GM18868 (cell line): ENCODE measurements around the gene DNAJB4.
A peak's percentile ranks its signal among the peaks of the same experiment; 100 is the strongest.
"Not testable (repeated sequence)": the region's sequence is repeated elsewhere in the genome, so short reads cannot be mapped to it uniquely, and the experiment has no call there.

ENCODE experiments used
- ATAC-seq: cut with Tn5 transposase; IDR thresholded peaks from one replicate; pipeline ENCODE4 v1.9.1; 2021; ENCODE audit warnings: mild to moderate bottlenecking, moderate library complexity; ENCODE audit not compliant: unreplicated experiment

The DNAJB4 gene

DNA sequence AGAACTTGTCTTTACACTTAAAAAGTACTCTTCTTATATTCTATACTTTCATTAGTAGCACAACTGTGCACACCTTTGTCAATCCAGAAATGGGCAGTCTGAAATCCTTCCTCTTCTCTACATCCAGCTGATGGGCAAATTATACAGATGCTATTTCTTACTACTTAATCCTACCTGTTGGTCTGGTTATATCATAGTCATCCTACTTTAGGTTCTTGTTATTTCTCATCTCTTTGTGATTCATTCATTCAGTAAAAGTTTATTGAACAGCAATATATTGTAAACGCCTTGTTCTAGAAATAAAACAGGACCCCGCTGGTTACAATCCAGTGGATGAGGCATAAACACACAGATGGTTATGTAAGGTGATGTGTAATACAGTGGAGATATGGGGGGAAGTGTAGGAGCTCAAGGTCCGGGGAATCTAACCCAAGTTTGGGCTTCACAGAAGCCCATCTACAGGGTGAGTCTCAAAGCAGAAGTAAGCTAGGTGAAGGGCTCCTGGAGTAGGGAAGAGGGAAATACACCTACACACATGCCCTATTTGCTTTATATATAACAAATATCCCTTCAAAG lies 14.0 kb upstream of the DNAJB4 start:
- ATAC-seq = no peak

GRCh38 chr1:77991638-77992037 lies 13.1 kb upstream of the DNAJB4 start:
- no peak for ATAC-seq

DNA sequence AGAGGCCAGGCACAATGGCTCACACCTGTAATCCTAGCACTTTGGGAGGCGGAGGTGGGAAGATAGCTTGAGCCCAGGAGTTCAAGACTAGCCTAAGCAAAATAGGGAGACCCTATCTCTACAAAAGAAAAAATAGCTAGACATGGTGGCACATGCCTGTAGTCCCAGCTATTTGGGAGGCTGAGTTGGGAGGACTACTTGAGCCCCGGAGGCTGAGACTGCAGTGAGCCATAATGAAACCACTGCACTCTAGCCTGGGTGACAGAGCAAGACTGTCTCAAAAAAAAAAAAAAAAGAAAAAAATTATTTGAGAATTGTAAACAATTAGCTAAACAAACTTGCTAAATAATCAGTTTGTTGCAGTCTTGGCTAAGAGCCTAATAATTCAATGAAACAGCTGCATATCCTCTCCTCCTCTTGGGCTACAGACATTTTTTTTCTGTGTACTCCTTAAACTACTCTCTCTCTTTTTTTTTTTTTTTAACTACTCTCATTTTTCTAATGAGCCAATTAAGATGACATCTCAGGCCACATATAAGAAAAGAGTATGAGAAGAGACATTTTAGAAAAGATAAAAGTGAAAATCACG lies 10.5 kb upstream of the DNAJB4 start:
- ATAC-seq = no peak

DNA sequence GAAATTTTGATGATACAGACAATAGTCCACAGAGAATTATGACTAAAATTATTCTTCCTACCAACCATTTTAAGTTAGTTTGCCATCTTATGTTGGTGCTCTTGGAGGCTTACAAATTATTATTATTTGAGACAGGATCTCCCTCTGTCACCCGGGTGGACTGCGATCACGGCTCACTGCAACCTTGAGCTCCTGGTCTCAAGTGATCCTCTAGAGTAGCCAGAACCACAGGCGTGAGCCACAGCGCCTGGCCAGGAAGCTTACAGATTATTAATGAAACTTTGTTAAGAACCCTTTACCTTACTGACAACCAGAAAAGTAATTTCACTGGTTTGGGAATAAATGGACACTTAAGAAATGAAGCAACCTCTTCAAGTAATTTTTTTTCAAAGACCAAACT lies 8.0 kb upstream of the DNAJB4 start:
- no peak for ATAC-seq

GRCh38 chr1:78000536-78000935 lies 4.2 kb upstream of the DNAJB4 start:
- not testable (repeated sequence) for ATAC-seq

DNA sequence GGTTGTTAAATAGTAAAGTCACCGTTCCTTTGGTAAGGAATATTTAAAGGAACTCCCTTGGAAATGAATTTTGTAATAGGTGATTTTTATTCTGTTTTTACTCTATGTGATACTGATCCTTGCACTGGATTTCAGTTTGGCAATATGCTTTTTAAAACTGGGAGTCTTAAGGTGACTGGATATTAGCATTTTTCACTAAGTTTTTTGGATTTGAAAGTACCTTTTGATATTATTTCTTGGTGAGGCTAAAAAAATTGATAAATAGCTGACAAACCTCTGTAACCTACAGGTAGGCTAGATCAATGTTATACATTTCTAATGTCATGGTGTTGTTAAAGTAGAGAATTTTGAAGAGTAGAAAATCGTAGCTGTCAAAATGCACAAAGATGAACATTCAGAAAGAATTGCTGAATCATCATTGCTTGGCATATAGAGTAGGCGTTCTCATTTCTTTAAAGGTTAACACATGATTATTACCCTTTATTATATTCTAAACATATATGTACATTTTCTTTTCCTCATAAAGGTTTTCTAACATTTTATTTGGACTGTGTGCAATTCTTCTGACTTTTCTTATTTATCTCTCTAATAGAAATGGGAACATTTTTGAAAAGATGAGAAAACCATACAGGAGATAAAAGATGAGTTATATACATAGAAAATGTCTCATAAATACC lies 1.5 kb upstream of the DNAJB4 start:
- no peak for ATAC-seq

DNA sequence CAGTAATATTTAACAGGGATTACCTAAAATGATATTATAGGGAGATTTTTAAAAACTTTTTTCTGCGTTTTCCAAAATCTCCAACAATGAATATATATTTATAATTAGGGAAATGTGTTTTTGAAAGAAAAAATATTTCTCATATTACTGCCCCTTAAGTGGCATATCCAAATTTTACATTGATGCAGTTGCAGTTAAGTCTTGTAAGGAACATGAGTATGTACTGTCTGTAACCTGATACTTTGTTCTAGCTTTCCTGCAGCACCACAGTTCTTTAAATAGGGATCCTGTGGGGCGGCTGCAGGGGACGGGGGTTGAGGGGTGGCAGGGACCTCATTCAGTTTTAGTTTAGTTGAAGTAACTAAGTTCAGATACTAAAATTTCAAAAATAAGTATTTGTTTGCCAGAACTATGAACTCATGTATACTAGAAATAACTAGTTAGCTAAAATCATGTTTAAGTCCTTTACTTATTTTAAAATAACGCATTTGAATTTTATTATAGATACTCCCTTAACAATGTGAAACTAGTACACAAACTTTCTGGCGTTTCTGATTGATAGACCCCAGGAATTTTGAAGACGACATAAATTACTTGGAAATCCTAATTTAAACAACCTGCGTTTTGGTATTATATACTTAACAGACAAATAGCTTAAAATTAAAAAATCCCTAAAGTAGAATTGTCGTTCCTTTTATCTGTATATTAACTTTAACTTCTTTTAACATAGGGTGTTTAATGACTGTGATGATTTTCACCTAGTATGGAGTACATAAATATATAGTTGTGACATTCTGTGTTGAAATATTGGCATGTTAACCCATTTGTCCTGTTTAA lies 639 bp upstream of the DNAJB4 start:
- ATAC-seq = peak; percentile 47

DNA sequence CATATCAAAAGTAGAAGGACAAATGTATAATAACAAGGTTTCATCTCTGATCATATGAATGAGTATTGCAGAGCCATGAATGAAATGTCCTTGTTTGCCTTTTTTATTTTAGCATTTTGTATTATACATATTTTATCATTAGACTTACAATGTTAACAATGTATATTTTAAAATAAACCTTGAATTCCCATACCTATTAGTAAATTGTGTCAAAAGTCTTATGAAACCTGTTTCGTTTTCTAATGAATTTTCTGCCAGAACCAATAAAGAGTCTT lies 646 bp downstream of the DNAJB4 start:
- no peak for ATAC-seq

GRCh38 chr1:78005755-78006154 lies 1.0 kb downstream of the DNAJB4 start:
- no peak for ATAC-seq

DNA sequence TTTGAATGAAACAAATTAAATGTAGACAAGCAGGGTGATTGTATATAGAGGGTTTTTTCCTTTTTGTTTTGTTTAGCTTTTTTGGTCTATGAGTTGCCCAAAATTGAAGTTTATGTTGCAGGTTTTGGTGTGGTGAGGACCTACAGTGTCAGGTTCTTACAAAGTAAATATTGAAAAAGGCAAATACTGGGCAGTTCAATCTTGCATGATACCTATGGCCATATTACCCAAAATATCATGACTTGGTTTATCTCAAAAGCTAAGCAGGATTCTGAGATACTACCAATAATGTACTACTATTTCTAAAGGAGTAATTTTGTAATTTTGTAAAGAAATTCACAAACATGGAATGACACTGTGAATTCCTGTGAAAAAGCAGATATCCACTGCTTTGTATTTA lies 1.8 kb downstream of the DNAJB4 start:
- no peak for ATAC-seq

DNA sequence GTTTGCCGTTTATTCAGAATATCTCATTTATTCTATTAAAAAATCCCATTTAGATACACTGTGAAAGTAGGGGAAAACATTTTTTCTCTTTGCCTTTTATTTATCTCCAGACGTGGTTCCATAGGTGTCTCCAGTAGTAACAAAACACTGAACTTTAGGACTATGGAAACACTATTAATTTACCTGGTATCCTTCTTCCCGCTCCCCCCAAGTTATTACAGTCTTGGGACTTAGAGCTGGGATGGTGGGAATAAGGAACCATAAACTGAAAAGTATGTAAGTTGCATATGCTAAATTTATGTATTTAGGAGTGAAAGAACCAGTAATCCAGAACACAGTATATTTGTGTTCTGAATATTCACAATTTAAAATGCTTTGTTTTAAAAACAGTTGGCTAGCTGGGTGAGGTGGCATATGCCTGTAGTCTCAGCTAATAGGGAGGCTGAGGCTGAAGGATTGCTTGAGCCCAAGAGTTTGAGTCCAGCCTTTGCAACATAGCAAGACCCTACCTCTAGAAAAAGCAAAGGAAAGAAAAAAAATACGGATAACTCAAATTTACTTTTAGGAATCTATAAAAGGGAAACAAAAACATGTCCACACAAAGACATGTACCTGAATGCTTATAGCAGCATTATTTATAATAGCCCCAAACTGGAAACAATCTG lies 3.1 kb downstream of the DNAJB4 start:
- no peak for ATAC-seq

DNA sequence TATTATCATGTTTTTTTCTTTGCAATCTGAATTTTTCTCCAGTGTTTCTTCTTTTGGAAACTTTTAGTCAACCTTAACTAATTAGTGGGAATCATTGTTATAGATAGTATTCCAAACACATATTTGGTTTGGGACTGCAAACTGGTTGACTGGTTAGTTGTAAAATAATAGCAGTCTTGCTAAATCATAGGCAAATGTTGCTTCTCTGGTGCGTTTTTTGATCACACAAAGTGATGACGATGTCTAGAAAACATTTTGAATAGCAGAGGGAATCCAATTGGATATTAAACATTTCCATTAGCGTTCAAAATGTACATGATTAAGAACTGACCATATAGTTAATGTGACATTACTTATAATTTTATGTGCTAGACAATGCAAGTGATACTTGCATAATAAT lies 4.5 kb downstream of the DNAJB4 start:
- ATAC-seq = no peak

- no peak for ATAC-seq
These were observed 5.1 kb downstream of the DNAJB4 start for GRCh38 chr1:78009836-78010235.

- no peak for ATAC-seq
These were observed 6.3 kb downstream of the DNAJB4 start for GRCh38 chr1:78011050-78011449.

GRCh38 chr1:78015148-78015547 lies 10.4 kb downstream of the DNAJB4 start:
- no peak for ATAC-seq

- ATAC-seq = no peak
These were observed 14.3 kb downstream of the DNAJB4 start for GRCh38 chr1:78019024-78019423.

DNA sequence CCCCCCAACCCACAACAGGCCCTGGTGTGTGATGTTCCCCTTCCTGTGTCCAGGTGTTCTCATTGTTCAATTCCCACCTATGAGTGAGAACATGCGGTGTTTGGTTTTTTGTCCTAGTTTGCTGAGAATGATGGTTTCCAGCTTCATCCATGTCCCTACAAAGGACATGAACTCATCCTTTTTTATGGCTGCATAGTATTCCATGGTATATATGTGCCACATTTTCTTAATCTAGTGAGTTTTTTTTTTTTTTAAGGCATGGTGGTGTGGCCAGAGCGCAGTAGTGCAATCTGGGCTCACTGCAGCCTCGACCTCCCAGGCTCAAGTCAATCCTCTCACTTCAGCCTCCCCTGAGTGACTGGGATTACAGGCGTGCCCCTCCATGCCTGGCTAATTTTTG lies 16.4 kb downstream of the DNAJB4 start:
- not testable (repeated sequence) for ATAC-seq

DNA sequence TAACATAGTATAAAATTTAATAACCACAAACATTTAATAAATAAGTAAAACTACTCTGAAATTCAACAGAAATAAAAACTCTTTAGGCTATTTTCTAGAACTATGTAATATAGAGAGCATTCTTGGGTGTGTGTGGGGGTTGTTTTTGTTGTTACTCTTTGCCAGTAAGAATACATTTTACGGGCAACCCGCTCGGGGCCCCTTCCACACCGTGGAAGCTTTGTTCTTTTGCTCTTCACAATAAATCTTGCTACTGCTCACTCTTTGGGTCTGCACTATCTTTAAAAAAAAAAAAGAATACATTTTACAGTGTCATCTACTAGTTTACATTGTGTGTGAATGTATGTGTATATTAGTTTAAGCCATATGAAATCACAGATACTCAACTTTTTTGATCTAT lies 25.1 kb downstream of the DNAJB4 start:
- no peak for ATAC-seq

DNA sequence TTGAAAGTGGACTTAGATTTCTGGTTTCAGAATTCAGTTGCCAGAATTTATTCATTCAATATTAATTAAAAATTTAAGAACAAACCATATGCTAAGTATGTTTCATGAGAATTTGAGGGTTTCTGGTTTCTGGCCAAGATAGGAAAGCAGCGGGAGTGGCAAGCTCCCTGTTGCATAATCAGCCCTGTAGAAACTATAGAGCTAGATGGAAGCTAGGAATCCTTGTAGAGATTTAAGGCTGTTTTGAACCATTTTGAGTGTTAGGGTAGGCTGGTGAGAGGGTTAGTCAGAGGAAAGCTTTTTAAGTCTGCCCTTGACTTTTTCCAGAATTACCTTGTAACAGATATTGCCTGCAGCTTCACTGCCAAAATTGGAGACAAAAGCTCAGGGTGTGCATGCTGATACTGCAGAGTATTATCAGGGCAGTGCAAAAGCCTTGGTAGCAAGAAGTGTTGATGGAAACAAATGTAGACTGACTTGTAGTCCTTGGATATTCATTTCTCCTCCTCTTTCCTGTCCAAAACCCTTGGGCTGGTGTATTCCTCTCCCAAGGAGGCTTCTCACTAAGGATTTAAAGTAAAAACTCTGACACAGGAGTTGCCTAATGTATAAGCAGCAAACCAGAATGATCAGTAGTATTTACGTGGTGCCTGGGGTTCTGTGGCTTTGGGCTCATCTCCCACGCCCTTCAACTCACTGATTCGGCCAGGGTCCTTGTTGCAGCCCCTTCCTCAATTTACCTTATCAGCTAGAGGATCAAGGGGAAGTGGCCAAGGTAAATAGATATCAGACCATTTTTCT lies 28.5 kb downstream of the DNAJB4 start:
- no peak for ATAC-seq

DNA sequence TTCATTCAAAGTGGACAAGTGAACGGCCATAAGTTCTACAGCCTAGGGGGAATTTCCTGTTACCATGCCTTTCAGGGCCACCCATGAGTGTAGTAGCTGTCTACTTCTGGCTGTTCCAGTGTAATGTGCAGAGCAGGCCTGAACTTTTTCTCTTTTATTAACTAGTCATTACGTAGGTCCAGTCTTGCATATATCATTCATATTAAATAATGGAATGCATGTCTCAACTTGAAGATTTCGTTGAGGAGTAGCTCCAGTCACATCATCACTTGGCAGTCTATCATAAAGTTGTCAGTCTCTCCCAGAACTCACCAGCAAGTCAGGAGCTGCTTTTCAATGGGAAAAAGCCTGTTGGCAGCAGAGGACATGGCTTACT lies 29.0 kb downstream of the DNAJB4 start:
- no peak for ATAC-seq

GRCh38 chr1:78035121-78035520 lies 30.4 kb downstream of the DNAJB4 start:
- no peak for ATAC-seq
